ENCODE measurements around the gene PTPN2. TPM values are rescaled to one million over a fixed set of nuclear protein-coding genes. Genes with fewer than 3 reads are reported as not detected.

The PTPN2 gene
- total and polyA plus RNA-seq, 4 donors, result 47.8 to 79.9 (median 64.3) TPM

GRCh38 chr18:12840382-12840781 is 43.7 kb downstream of the PTPN2 start:
- no peaks in the 10 kb centered on the region for H3K9me3 ChIP-seq (ENCODE audit: control insufficient read depth in 4 of 4, insufficient read depth in 3 of 4, low read length in 3 of 4)
- H3K36me3 ChIP-seq (ENCODE audit: control insufficient read depth in 4 of 4, insufficient read depth in 4 of 4, low read length in 4 of 4), result peaks cover 0 to 3% (median 0%) of the 10 kb centered on the region in 4 donors
- H3K9ac ChIP-seq (ENCODE audit: insufficient read depth in 1 of 2, low read length in 2 of 2), result no peak overlapping the region
- H3K4me1 ChIP-seq (ENCODE audit: control insufficient read depth in 5 of 5, insufficient read depth in 5 of 5, low read length in 5 of 5), result peaks cover 2 to 14% (median 9%) of the 10 kb centered on the region in 5 donors
- no peak for DNase-seq
- no peak for ATAC-seq (ENCODE audit: insufficient read depth, low FRiP score)
- H3K27me3 ChIP-seq (ENCODE audit: control insufficient read depth in 3 of 3, insufficient read depth in 3 of 3, low read length in 2 of 3), result no peaks in the 10 kb centered on the region
- TF ChIP-seq CTCF (IDR thresholded peaks at IDR 0.05; ENCODE audit: control extremely low read depth, extremely low read depth), result no peak
- WGBS, 2 donors, result 86 to 87% methylated on average over 3 of the region's 3 CpGs
- H3K4me3 ChIP-seq, result no peak overlapping the region
- H3K27ac ChIP-seq (ENCODE audit: low read depth in 1 of 2, low read length in 1 of 2), result no peak overlapping the region

GRCh38 chr18:12839526-12840196 is 44.4 kb downstream of the PTPN2 start:
- no peaks in the 10 kb centered on the region for H3K9me3 ChIP-seq (ENCODE audit: control insufficient read depth in 4 of 4, insufficient read depth in 3 of 4, low read length in 3 of 4)
- ATAC-seq (ENCODE audit: insufficient read depth, low FRiP score), result no peak
- no peak for TF ChIP-seq CTCF (IDR thresholded peaks at IDR 0.05; ENCODE audit: control extremely low read depth, extremely low read depth)
- peaks cover 0 to 3% (median 0%) of the 10 kb centered on the region in 4 donors for H3K36me3 ChIP-seq (ENCODE audit: control insufficient read depth in 4 of 4, insufficient read depth in 4 of 4, low read length in 4 of 4)
- no peak overlapping the region for H3K4me3 ChIP-seq
- peak overlapping the region; percentile 39 to 49 for H3K27ac ChIP-seq (ENCODE audit: low read depth in 1 of 2, low read length in 1 of 2)
- H3K4me1 ChIP-seq (ENCODE audit: control insufficient read depth in 5 of 5, insufficient read depth in 5 of 5, low read length in 5 of 5), result peaks cover 2 to 14% (median 9%) of the 10 kb centered on the region in 5 donors
- 76% methylated on average over 1 of the region's 1 CpG for WGBS, 2 donors
- H3K9ac ChIP-seq (ENCODE audit: insufficient read depth in 1 of 2, low read length in 2 of 2), result no peak overlapping the region
- H3K27me3 ChIP-seq (ENCODE audit: control insufficient read depth in 3 of 3, insufficient read depth in 3 of 3, low read length in 2 of 3), result no peaks in the 10 kb centered on the region
- DNase-seq, result no peak

- DNase-seq (no peak), ATAC-seq (ENCODE audit: insufficient read depth, low FRiP score) (no peak)
- Histone ChIP-seq H3K9ac (ENCODE audit: insufficient read depth in 1 of 2, low read length in 2 of 2) (no peak overlapping the region), H3K4me1 (ENCODE audit: control insufficient read depth in 5 of 5, insufficient read depth in 5 of 5, low read length in 5 of 5) (peaks cover 2 to 14% (median 9%) of the 10 kb centered on the region in 5 donors), H3K27ac (ENCODE audit: low read depth in 1 of 2, low read length in 1 of 2) (peak overlapping the region; percentile 39 to 49), H3K9me3 (ENCODE audit: control insufficient read depth in 4 of 4, insufficient read depth in 3 of 4, low read length in 3 of 4) (no peaks in the 10 kb centered on the region), H3K36me3 (ENCODE audit: control insufficient read depth in 4 of 4, insufficient read depth in 4 of 4, low read length in 4 of 4) (peaks cover 0 to 3% (median 1%) of the 10 kb centered on the region in 4 donors), H3K27me3 (ENCODE audit: control insufficient read depth in 3 of 3, insufficient read depth in 3 of 3, low read length in 2 of 3) (no peaks in the 10 kb centered on the region), H3K4me3 (no peak overlapping the region)
- TF ChIP-seq CTCF (IDR thresholded peaks at IDR 0.05; ENCODE audit: control extremely low read depth, extremely low read depth), result no peak
- 15 to 38% methylated on average over 2 of the region's 2 CpGs for WGBS, 2 donors
Observed at GRCh38 chr18:12839057-12839525, 44.9 kb downstream of the PTPN2 start.
